OCI-LY7 (cell line): ENCODE measurements around the gene PDCD1LG2. TPM values are rescaled to one million over a fixed set of nuclear protein-coding genes. Genes with fewer than 3 reads are reported as not detected.
"Not testable (repeated sequence)": the region's sequence is repeated elsewhere in the genome, so short reads cannot be mapped to it uniquely, and the experiment has no call there.

Source experiments
- BruUV-seq: library from RNA; stranded (reverse); fragments of 400-500 nt; replicated peaks from 2 replicates; lab custom pipeline; 2021; lab: Mats Ljungman, UMichigan
- CTCF ChIA-PET: fragments of 300-600 bp; sonication (Branson Sonifier 250); formaldehyde crosslinking; loops from one replicate; lab custom pipeline; 2022; ENCODE audit warnings: antibody characterized with exemption; ENCODE audit not compliant: unreplicated experiment; lab: Charles Lee
- POLR2A ChIA-PET: fragments of 300-600 bp; sonication (Branson Sonifier 250); formaldehyde crosslinking; loops from one replicate; lab custom pipeline; 2022; ENCODE audit warnings: antibody characterized with exemption; lab: Charles Lee
- DNase-seq: peaks from one replicate; pipeline ENCODE4 v3.0.0-alpha.2; 2015; ENCODE audit warnings: low spot score
- H2AFZ ChIP-seq: fragments of 200-600 bp; sonication (generic), shearing (Covaris generic); 2 replicates; pipeline ENCODE4 v1.6.1; 2014; ENCODE audit warnings: mild to moderate bottlenecking, antibody characterized with exemption, low read length, moderate library complexity
- H3K27ac ChIP-seq: fragments of 200-600 bp; sonication (generic); 2 replicates; pipeline ENCODE4 v1.5.1; 2014; ENCODE audit warnings: mixed run types, low read depth, mild to moderate bottlenecking, moderate library complexity, low read length, inconsistent platforms; ENCODE audit not compliant: poor library complexity, severe bottlenecking
- H3K36me3 ChIP-seq: fragments of 200-600 bp; sonication (generic); 2 replicates; pipeline ENCODE4 v1.6.1; 2014; ENCODE audit warnings: mild to moderate bottlenecking, antibody characterized with exemption, low read length, moderate library complexity, mixed read lengths; ENCODE audit not compliant: insufficient read depth
- H3K4me1 ChIP-seq: fragments of 200-600 bp; sonication (generic); 2 replicates; pipeline ENCODE4 v1.5.1; 2014; ENCODE audit warnings: mild to moderate bottlenecking, low read length; ENCODE audit not compliant: insufficient read depth, poor library complexity, severe bottlenecking
- H3K4me2 ChIP-seq: fragments of 200-600 bp; sonication (generic); 2 replicates; pipeline ENCODE4 v1.6.1; 2014; ENCODE audit warnings: mild to moderate bottlenecking, low read length
- H3K4me3 ChIP-seq: fragments of 200-600 bp; sonication (generic); 2 replicates; pipeline ENCODE4 v1.5.1; 2014; ENCODE audit warnings: mild to moderate bottlenecking, low read depth, low read length; ENCODE audit not compliant: poor library complexity, severe bottlenecking
- H3K79me2 ChIP-seq: fragments of 200-600 bp; sonication (generic); 2 replicates; pipeline ENCODE4 v1.6.1; 2016; ENCODE audit warnings: low read depth, mild to moderate bottlenecking, low read length, moderate library complexity, mixed read lengths; ENCODE audit not compliant: insufficient read depth
- H3K9me2 ChIP-seq: fragments of 200-600 bp; sonication (generic); 2 replicates; pipeline ENCODE4 v1.6.1; 2016; ENCODE audit warnings: mild to moderate bottlenecking, low read length, mixed read lengths; ENCODE audit not compliant: insufficient read depth
- H3K9me3 ChIP-seq: fragments of 200-600 bp; sonication (generic); 2 replicates; pipeline ENCODE4 v1.6.1; 2014; ENCODE audit warnings: mild to moderate bottlenecking, mixed run types, low read length, mixed read lengths
- H4K20me1 ChIP-seq: fragments of 200-600 bp; sonication (generic); 2 replicates; pipeline ENCODE4 v1.6.1; 2014; ENCODE audit warnings: mild to moderate bottlenecking, antibody characterized with exemption, low read length, moderate library complexity, mixed read lengths; ENCODE audit not compliant: insufficient read depth
- EZH2phosphoT487 ChIP-seq: fragments of 200-600 bp; sonication (generic); IDR thresholded peaks from 2 replicates; pipeline ENCODE4 v1.6.1; 2018; ENCODE audit warnings: low read depth, borderline replicate concordance, mild to moderate bottlenecking, mixed run types, antibody characterized with exemption, low read length, moderate library complexity, mixed read lengths
- intact Hi-C: fragments of 100-400 bp; cut with micrococcal nuclease; formaldehyde crosslinking; loops from one replicate; pipeline ENCODE4 v1.10.0; 2022; ENCODE audit not compliant: unreplicated experiment
- total RNA-seq, 2 experiments: library from RNA; depleted of rRNA in 1 of 2; stranded (reverse); fragments of >200 nt in 1 of 2; shearing (Covaris generic) in 1 of 2; gene quantifications; 2 replicates each; pipeline ENCODE4 v1.2.3, GENCODE V29; 2014 to 2022
- TF ChIP-seq, protein P1 (sequence below): fragments of 200-600 bp; sonication (generic); conservative IDR thresholded peaks from 2 replicates; pipeline ENCODE4 v1.5.1; 2014; ENCODE audit warnings: mild to moderate bottlenecking, antibody characterized with exemption, low read length, moderate library complexity, mixed read lengths

PDCD1LG2 gene
- total RNA-seq, 2 experiments from 2014 or later = not detected

DNA sequence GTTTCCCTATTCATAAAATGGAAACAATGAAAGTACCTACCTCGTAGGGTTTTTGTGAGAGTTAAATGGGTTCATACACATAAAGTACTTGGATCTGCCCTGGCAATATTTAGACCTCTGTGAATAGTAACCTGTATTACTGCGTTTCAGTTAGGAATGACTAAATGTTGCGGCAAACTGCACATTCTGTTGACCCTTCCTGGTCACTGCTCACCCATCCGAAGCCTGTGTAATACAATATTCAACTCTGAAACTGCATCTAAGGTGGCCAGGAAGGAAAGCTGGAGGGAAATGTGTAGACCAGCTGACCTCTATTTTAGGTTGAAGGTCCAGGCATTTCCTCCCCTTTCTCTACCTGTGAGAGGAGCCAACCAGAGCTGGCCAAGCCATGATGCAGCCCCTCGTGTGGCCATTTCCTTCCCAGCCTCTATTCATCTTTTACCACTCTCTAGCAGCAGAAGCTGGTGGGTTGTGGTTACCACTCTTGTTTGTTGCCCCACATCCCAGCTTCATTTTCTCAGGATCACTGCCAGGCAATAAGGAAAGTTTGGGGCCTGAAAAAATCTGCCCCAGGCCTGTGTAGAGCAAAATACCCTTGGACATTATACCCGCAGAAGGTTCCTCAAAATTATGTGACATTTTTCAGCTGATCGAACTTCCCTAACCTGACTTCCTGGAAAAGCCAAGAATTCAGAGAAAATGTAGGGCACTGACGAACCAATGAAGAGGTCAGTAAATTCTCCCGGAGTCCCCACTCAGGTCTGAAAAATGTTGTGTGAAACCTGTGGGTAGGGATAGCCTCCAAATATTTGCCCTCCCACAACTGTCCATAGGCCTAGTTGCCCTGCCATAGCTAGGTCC, 20.5 kb upstream of the PDCD1LG2 start:
- BruUV-seq = no TSS peak
- Histone ChIP-seq H3K4me2 (no peak overlapping the region), H4K20me1 (no peaks in the 10 kb centered on the region), H2AFZ (no peak overlapping the region), H3K79me2 (no peaks in the 10 kb centered on the region), H3K36me3 (no peaks in the 10 kb centered on the region), H3K4me3 (no peak overlapping the region), H3K9me3 (no peaks in the 10 kb centered on the region), H3K4me1 (no peaks in the 10 kb centered on the region), H3K9me2 (no peaks in the 10 kb centered on the region), H3K27ac (no peak overlapping the region)
- no peak for DNase-seq
- intact Hi-C loops = loop anchor here (5.0 kb wide), 1 partner anchor 53 kb away; the partner anchor contains the start of gene PLGRKT
- CTCF ChIA-PET = no interaction called here
- POLR2A ChIA-PET = interaction anchor here (0.8 to 2.0 kb wide), 2 partner anchors 10 kb away, joined by 3 to 5 read pairs; no protein-coding TSS in a partner anchor
- TF ChIP-seq, protein P1, sequence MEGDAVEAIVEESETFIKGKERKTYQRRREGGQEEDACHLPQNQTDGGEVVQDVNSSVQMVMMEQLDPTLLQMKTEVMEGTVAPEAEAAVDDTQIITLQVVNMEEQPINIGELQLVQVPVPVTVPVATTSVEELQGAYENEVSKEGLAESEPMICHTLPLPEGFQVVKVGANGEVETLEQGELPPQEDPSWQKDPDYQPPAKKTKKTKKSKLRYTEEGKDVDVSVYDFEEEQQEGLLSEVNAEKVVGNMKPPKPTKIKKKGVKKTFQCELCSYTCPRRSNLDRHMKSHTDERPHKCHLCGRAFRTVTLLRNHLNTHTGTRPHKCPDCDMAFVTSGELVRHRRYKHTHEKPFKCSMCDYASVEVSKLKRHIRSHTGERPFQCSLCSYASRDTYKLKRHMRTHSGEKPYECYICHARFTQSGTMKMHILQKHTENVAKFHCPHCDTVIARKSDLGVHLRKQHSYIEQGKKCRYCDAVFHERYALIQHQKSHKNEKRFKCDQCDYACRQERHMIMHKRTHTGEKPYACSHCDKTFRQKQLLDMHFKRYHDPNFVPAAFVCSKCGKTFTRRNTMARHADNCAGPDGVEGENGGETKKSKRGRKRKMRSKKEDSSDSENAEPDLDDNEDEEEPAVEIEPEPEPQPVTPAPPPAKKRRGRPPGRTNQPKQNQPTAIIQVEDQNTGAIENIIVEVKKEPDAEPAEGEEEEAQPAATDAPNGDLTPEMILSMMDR = no peak
- no peak for TF ChIP-seq EZH2phosphoT487

DNA sequence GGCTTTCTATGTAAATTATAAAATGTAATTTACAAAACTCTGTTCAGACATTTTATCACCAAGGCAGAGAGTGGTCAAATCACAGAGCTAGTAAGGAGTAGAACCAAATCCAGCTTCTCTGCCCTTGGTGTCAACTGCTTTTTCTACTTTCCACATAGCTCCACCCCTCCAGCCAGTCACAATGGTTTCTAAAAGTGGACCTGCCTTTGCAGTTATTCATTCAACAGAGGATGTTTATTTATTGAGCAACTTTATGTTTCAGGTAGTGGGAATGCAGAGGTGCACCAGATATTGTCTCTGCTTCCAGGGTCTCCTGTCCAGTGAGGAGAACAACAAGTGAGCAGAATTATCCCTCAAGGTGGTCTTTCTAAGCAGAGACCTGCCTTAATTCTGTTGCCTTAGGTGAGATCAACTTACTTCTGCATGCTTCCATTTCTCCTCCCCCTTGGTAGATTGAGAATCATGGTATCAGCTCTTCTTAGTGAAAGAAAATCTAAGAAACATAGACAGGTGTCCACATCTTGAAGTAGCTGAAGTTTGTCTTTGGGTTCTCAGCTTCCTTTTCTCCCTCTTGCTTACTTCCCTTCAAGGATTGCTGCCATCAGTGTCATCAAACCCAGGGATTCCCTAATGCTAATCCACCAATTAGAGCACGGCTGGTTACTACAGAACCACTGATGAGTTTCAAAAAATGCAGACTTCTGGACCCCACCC, 17.2 kb upstream of the PDCD1LG2 start:
- DNase-seq = no peak
- TF ChIP-seq EZH2phosphoT487 = no peak
- H3K4me3 ChIP-seq = no peak overlapping the region
- no peaks in the 10 kb centered on the region for H3K4me1 ChIP-seq
- POLR2A ChIA-PET = interaction anchor here (0.6 to 1.4 kb wide), 8 partner anchors 10 to 181 kb away, joined by 3 to 5 read pairs (median 3); no protein-coding TSS in a partner anchor
- H3K9me2 ChIP-seq = no peaks in the 10 kb centered on the region
- H3K4me2 ChIP-seq = no peak overlapping the region
- H3K36me3 ChIP-seq = no peaks in the 10 kb centered on the region
- H2AFZ ChIP-seq = no peak overlapping the region
- no peaks in the 10 kb centered on the region for H4K20me1 ChIP-seq
- BruUV-seq = no TSS peak
- no peaks in the 10 kb centered on the region for H3K79me2 ChIP-seq
- CTCF ChIA-PET = interaction anchor here (0.6 kb wide), 1 partner anchor 55 kb away, joined by 10 read pairs; no protein-coding TSS in a partner anchor
- H3K9me3 ChIP-seq = no peaks in the 10 kb centered on the region
- intact Hi-C loops = no loop called here
- no peak overlapping the region for H3K27ac ChIP-seq

DNA sequence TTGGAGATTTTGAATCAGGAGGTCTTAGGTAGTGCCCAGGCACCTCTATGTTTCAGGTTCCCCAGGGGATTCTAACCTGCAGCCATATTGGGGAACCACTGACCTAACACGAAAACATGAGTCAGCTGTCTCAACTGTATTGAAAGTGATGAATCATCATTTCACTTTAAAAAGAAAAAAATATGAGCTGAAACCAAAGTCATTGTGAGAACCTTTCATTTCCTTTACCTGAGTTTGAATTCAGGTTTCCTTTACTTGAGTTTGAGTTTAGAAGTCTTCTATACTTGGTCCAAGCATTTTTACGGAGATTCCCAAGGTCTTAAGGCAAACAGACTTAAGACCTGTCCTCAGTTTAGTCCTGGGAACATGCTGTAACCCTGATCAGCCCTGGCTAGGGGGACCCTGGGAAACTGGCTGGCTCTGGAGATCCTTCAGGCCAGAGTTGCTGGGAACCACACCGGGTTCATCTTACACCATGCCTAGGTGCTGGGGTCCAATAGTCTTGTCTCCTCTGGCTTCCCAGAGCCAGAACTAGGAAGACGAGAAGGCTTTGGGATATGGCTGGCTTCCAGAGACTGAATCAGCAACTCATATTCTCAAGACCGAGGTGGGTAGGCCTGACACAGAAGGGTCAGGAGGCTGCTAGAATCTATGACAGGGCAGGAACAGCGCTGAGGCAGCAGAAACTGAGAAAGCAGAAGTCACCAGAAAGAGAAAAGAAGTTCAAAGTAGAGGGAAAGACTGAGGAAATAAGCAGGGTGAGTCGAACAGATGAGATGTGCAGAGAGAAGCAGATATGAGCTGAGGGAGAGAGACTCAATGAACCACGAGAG, 16.4 kb upstream of the PDCD1LG2 start:
- Histone ChIP-seq H3K4me1 (no peaks in the 10 kb centered on the region), H3K4me3 (no peak overlapping the region), H3K27ac (no peak overlapping the region), H2AFZ (no peak overlapping the region), H3K79me2 (no peaks in the 10 kb centered on the region), H3K9me2 (no peaks in the 10 kb centered on the region), H3K4me2 (no peak overlapping the region), H3K36me3 (no peaks in the 10 kb centered on the region), H4K20me1 (no peaks in the 10 kb centered on the region), H3K9me3 (no peaks in the 10 kb centered on the region)
- BruUV-seq = no TSS peak
- POLR2A ChIA-PET = interaction anchor here (0.6 to 1.4 kb wide), 7 partner anchors 9 to 180 kb away, joined by 3 to 5 read pairs (median 3); no protein-coding TSS in a partner anchor
- TF ChIP-seq EZH2phosphoT487 = no peak
- TF ChIP-seq, protein P1 = no peak
- peak; percentile 24 for DNase-seq
- CTCF ChIA-PET = no interaction called here
- intact Hi-C loops = no loop called here

DNA sequence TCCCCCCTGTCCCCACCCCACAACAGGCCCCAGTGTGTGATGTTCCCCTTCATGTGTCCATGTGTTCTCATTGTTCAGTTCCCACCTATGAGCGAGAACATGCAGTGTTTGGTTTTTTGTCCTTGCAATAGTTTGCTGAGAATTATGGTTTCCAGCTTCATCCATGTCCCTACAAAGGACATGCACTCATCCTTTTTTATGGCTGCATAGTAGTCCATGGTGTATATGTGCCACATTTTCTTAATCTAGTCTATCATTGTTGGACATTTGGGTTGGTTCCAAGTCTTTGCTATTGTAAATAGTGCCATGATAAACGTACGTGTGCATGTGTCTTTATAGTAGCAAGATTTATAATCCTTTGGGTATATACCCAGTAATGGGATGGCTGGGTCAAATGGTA, 15.6 kb upstream of the PDCD1LG2 start:
- POLR2A ChIA-PET = interaction anchor here (0.6 kb wide), 3 partner anchors 81 to 852 kb away, joined by 3 to 4 read pairs (median 3); no protein-coding TSS in a partner anchor
- intact Hi-C loops = not testable (repeated sequence)

More for the DNA sequence above, 15.6 kb upstream of the PDCD1LG2 start:
- DNase-seq, H3K36me3 ChIP-seq, H3K4me2 ChIP-seq, H2AFZ ChIP-seq, H3K9me3 ChIP-seq, H3K27ac ChIP-seq, H3K4me1 ChIP-seq, H4K20me1 ChIP-seq, BruUV-seq, H3K79me2 ChIP-seq, H3K4me3 ChIP-seq, H3K9me2 ChIP-seq, CTCF ChIA-PET: not testable (repeated sequence)
